GM12873 (cell line): ENCODE results near the gene BICD2.

Source experiments
- CTCF ChIP-seq: IDR thresholded peaks from 2 replicates; pipeline ENCODE4 v1.5.1; 2012; ENCODE audit warnings: low read depth, mild to moderate bottlenecking, moderate library complexity, low read length, control low read depth; ENCODE audit not compliant: insufficient read depth; ENCODE audit errors: missing control alignments

Gene BICD2

GRCh38 chr9:92726971-92727715, 37.5 kb downstream of the BICD2 start:
- TF ChIP-seq CTCF, result no peak

GRCh38 chr9:92726348-92726747, 38.3 kb downstream of the BICD2 start:
- no peak for TF ChIP-seq CTCF

GRCh38 chr9:92725766-92726165, 38.9 kb downstream of the BICD2 start:
- TF ChIP-seq CTCF, result no peak

GRCh38 chr9:92725266-92725545, 39.4 kb downstream of the BICD2 start:
- TF ChIP-seq CTCF, result no peak

GRCh38 chr9:92724528-92725265, 39.9 kb downstream of the BICD2 start:
- TF ChIP-seq CTCF, result no peak

GRCh38 chr9:92723801-92724323, 40.8 kb downstream of the BICD2 start:
- TF ChIP-seq CTCF, result no peak

- no peak for TF ChIP-seq CTCF
Measured at GRCh38 chr9:92723299-92723625, 41.4 kb downstream of the BICD2 start.
